WI38 (cell line): ENCODE data around the gene SFMBT2.

Experiments used
- H3K4me3 ChIP-seq: 2 replicates; pipeline ENCODE4 v1.5.1; 2011; ENCODE audit warnings: low read depth, mild to moderate bottlenecking, control low read depth, low read length
- TF ChIP-seq, protein P1 (sequence below): IDR thresholded peaks from 2 replicates; pipeline ENCODE4 v1.5.1; 2012; ENCODE audit warnings: low read depth, mild to moderate bottlenecking, control low read depth, low read length

Gene SFMBT2

DNA sequence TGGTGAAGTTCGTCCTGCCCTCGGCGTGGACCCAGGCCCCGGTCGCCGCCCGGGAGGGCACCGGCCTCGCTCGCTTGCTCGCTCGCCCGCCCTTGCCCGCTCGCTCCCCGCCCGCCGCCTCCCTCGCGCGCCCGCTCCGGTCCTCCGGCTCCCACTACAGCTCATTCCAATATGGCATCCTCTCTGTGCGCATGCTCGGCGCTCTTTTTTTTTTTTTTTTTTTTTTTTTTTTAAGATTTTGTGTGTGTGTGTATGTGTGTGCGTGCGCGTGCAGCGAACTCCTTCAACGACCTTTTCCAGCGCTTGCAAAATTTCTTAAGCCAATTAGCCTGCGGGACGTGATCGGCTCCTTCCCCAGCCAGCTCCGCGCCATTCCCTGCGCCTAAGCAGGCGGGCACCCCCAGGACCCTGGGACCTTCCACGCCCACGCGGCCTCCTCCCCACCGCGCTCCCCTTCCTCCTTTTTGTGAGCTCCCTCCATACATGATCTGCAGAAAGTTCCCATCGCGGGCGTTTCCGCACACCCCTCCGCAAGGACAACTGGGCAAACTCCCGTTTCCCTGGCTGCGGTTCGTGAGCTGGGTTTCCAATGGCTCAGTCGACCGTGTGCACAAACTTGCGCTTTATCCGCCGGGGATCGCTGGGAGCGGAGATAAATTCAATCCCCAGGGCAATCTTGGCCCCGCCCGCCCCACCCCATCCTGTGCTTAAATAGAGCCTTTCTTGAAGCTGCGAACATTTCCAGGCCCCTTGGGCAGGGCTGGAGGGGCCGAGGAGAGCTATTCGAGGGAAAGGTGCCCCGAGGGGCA, at the start of gene SFMBT2:
TSS of gene SFMBT2 (minus strand) at position 173 of the 809 bp plus-strand sequence. CDS start 29,136 bp downstream, outside the sequence.
- peak within 1 kb of the TSS; percentile 56 for H3K4me3 ChIP-seq
- TF ChIP-seq, protein P1, sequence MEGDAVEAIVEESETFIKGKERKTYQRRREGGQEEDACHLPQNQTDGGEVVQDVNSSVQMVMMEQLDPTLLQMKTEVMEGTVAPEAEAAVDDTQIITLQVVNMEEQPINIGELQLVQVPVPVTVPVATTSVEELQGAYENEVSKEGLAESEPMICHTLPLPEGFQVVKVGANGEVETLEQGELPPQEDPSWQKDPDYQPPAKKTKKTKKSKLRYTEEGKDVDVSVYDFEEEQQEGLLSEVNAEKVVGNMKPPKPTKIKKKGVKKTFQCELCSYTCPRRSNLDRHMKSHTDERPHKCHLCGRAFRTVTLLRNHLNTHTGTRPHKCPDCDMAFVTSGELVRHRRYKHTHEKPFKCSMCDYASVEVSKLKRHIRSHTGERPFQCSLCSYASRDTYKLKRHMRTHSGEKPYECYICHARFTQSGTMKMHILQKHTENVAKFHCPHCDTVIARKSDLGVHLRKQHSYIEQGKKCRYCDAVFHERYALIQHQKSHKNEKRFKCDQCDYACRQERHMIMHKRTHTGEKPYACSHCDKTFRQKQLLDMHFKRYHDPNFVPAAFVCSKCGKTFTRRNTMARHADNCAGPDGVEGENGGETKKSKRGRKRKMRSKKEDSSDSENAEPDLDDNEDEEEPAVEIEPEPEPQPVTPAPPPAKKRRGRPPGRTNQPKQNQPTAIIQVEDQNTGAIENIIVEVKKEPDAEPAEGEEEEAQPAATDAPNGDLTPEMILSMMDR, result no peak

GRCh38 chr10:7460006-7460405, 49.2 kb upstream of the SFMBT2 start:
- TF ChIP-seq, protein P1, result no peak
- H3K4me3 ChIP-seq, result no peak overlapping the region

DNA sequence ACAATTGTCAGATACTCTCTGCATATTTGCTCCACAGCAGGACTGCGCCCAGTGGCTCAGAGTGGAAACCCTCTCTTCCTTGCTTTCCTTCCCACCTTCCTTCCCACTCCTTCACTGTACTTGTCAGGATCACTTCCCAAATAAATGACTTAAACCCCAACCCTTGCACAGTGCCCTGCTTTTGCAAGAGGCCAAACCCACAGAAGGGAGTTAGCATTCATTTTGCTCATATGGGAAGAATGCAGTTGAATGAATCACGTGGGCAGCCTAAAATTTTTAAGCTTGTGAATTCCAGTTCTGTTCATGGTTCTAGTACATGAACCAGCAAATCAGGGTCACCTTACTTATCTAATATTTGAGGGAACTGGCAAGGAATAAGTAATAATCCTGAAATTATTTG, 47.7 kb upstream of the SFMBT2 start:
- no peak overlapping the region for H3K4me3 ChIP-seq
- TF ChIP-seq, protein P1, result no peak

DNA sequence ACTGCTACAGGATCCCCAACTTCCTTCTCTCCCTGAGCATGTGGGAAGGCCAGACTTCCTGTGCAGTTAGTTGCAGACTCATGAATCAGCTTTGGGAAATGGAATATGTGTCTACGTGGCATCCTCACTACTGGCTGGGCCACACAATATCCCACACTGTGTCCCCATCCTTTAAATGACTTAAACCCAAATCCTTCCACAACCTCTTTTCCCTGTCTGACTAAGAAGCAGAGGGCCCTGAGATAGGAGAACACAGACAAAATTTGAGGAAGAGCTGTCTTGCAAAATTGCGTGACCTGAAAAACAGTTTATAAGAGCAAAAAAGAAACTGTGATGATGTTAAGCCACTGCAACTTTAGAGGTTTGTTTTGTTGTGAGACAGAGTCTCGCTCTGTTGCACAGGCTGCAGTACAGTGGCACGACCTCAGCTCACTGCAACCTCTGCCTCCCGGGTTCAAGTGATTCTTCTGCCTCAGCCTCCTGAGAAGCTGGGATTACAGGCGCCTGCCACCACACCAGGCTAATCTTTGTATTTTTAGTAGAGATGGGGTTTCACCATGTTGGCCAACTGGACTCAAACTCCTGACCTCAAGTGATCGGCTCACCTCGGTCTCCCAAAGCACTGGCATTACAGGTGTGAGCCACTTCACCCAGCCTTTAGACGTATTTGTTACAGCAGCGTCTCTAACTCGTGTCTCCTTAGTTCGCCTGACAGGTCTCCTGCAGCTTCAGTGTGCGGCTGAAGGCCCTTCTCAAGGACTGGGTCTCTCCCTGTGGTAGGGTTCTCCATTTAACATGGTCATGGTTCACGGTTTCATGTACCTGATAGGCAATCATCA, 46.9 kb upstream of the SFMBT2 start:
- TF ChIP-seq, protein P1, result no peak

DNA sequence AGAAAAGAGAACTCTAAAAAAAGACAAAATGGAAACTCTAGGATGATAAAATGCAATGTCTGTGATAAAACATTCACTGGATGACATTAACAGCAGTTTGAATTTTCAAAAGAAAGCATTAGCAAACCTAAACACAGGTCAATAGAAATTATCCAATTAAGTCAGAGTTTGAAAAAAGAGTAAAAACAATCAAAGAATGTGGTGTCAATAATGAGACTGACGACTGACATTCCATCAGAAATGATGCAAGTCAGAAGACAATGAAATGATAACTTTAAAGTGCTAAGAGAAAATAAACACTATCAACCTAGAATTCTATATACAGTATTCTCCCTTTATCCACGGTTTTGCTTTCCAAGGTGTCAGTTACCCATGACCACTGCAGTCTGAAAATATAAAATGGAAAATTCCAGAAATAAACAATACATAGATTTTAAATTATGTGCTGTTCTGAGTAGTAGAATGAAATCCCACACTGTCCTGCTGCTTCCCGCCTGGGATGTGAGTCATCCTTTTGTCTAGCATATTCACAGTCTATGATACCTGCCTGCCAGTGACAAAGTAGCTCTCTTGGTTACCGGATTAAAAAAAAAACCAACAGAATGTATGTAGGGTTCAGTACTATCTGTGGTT, 38.3 kb upstream of the SFMBT2 start:
- TF ChIP-seq, protein P1, result no peak
- H3K4me3 ChIP-seq, result no peak overlapping the region

More for the DNA sequence above, 46.9 kb upstream of the SFMBT2 start:
- H3K4me3 ChIP-seq, result no peak overlapping the region

DNA sequence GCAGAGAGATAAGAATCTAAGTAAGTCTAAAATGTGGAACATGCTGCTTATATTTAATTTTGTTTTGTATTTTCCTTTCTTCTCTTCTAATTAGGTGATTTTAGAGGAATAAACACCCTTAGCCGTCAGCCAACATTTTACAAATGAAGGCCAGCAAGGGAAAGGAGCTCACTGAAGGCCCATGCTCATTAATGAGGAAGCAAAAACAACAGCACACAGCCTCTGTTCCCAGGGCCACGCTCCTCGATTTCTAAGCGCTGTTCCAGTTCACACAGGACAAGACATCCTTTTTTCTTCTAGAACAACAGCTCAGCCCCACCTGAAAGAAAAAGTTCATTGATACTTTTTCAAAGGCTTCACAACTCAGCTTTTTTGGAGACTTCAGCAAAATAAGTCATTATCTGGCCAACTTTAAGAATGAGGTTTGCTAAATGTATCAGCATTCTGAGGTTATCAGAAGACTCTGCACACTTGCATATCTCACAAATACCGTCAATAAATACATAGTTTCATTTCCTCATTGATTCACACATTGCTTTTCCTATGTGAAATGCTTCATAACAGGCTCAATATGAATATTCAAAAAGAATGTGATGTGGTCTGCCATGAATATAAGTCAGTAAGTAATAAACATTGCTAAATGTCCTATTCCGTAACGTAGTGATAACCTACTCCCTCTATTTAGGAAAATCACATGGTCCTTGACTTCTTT, 34.8 kb upstream of the SFMBT2 start:
- H3K4me3 ChIP-seq, result no peak overlapping the region
- TF ChIP-seq, protein P1, result no peak
